ENCODE data around the gene DGKB. TPM values are rescaled to one million over a fixed set of nuclear protein-coding genes. Genes with fewer than 3 reads are reported as not detected.

DGKB gene
- total and polyA plus RNA-seq, 2 experiments from 2014 or later = 0.28 to 1.7 TPM

GRCh38 chr7:14341200-14341775 lies 561.3 kb downstream of the DGKB start:
- Histone ChIP-seq H3K27me3 (no peaks in the 10 kb centered on the region), H3K9me3 (ENCODE audit: low read depth) (no peaks in the 10 kb centered on the region), H3K27ac (no peak overlapping the region), H3K9me2 (replicated peaks; ENCODE audit: insufficient read depth) (no peaks in the 10 kb centered on the region), H3K79me2 (no peaks in the 10 kb centered on the region), H3K4me1 (ENCODE audit: insufficient read depth) (no peaks in the 10 kb centered on the region), H2AFZ (no peak overlapping the region), H4K20me1 (ENCODE audit: insufficient read depth, poor library complexity, severe bottlenecking) (no peaks in the 10 kb centered on the region), H3K36me3 (replicated peaks; ENCODE audit: insufficient read depth, low read depth) (no peaks in the 10 kb centered on the region), H3K4me3 (no peak overlapping the region), H3K4me2 (no peak overlapping the region)
- TF ChIP-seq CTCF (IDR thresholded peaks at IDR 0.05; ENCODE audit: poor library complexity) (no peak), EZH2 (IDR thresholded peaks at IDR 0.05; ENCODE audit: borderline replicate concordance) (no peak), EZH2phosphoT487 (IDR thresholded peaks at IDR 0.05; ENCODE audit: low read depth, severe bottlenecking, unreplicated experiment) (no peak)
- no peak for DNase-seq (ENCODE audit: low spot score)
- 59% methylated on average over 4 of the region's 4 CpGs for WGBS (ENCODE audit: low lambda C conversion rate, missing lambda C conversion rate)

GRCh38 chr7:14340393-14341074 lies 562.0 kb downstream of the DGKB start:
- Histone ChIP-seq H2AFZ (no peak overlapping the region), H3K79me2 (no peaks in the 10 kb centered on the region), H3K36me3 (replicated peaks; ENCODE audit: insufficient read depth, low read depth) (no peaks in the 10 kb centered on the region), H3K9me3 (ENCODE audit: low read depth) (no peaks in the 10 kb centered on the region), H3K4me1 (ENCODE audit: insufficient read depth) (peaks cover 6% of the 10 kb centered on the region), H4K20me1 (ENCODE audit: insufficient read depth, poor library complexity, severe bottlenecking) (no peaks in the 10 kb centered on the region), H3K27ac (no peak overlapping the region), H3K4me3 (no peak overlapping the region), H3K27me3 (no peaks in the 10 kb centered on the region), H3K9me2 (replicated peaks; ENCODE audit: insufficient read depth) (no peaks in the 10 kb centered on the region), H3K4me2 (no peak overlapping the region)
- TF ChIP-seq EZH2phosphoT487 (IDR thresholded peaks at IDR 0.05; ENCODE audit: low read depth, severe bottlenecking, unreplicated experiment) (no peak), EZH2 (IDR thresholded peaks at IDR 0.05; ENCODE audit: borderline replicate concordance) (no peak), CTCF (IDR thresholded peaks at IDR 0.05; ENCODE audit: poor library complexity) (no peak)
- no peak for DNase-seq (ENCODE audit: low spot score)
- WGBS (ENCODE audit: low lambda C conversion rate, missing lambda C conversion rate) = 83% methylated on average over 2 of the region's 2 CpGs

DNA sequence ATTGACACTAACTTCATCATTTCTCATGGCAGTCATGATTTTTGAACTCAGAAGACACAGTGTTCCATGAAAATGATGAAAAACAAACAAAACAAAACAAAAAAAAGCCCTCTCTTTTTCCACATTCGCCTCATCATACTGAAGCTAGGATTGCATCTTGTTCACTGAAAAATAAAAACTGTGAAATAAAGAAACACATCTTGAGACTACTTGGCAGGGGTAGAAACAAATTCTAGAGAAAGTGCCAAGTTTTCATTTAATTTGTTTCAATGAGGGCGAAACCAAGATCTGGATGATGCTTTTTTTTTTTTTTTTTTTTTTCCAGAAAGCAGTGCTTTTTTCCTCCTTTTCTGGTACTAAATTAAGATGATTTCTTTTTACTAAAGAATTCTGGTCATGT lies 562.7 kb downstream of the DGKB start:
- no peak overlapping the region for H3K4me2 ChIP-seq
- H3K79me2 ChIP-seq = no peaks in the 10 kb centered on the region
- H3K9me2 ChIP-seq (replicated peaks; ENCODE audit: insufficient read depth) = no peaks in the 10 kb centered on the region
- 98% methylated on average over 2 of the region's 2 CpGs for WGBS (ENCODE audit: low lambda C conversion rate, missing lambda C conversion rate)
- peaks cover 6% of the 10 kb centered on the region for H3K4me1 ChIP-seq (ENCODE audit: insufficient read depth)
- no peak overlapping the region for H3K27ac ChIP-seq
- TF ChIP-seq CTCF (IDR thresholded peaks at IDR 0.05; ENCODE audit: poor library complexity) (no peak), EZH2 (IDR thresholded peaks at IDR 0.05; ENCODE audit: borderline replicate concordance) (no peak), EZH2phosphoT487 (IDR thresholded peaks at IDR 0.05; ENCODE audit: low read depth, severe bottlenecking, unreplicated experiment) (no peak)
- H3K4me3 ChIP-seq = no peak overlapping the region
- H3K9me3 ChIP-seq (ENCODE audit: low read depth) = no peaks in the 10 kb centered on the region
- H2AFZ ChIP-seq = no peak overlapping the region
- H3K27me3 ChIP-seq = no peaks in the 10 kb centered on the region
- no peaks in the 10 kb centered on the region for H4K20me1 ChIP-seq (ENCODE audit: insufficient read depth, poor library complexity, severe bottlenecking)
- DNase-seq (ENCODE audit: low spot score) = no peak
- H3K36me3 ChIP-seq (replicated peaks; ENCODE audit: insufficient read depth, low read depth) = no peaks in the 10 kb centered on the region
